ENCODE data around the gene TFIP11. TPM values are rescaled to one million over a fixed set of nuclear protein-coding genes. Genes with fewer than 3 reads are reported as not detected.

Gene TFIP11
- total and polyA plus RNA-seq, 2 of the 13 experiments (the other 11 are each of a cell fraction or from before 2014, with no cell fraction given): 15.4 to 22.8 TPM

- TF ChIP-seq ZNF781 (CRISPR knock-in tag; IDR thresholded peaks at IDR 0.05; ENCODE audit: borderline replicate concordance, not compliant biosample characterization) (peak; percentile 48), ZBTB38 (CRISPR knock-in tag; IDR thresholded peaks at IDR 0.05) (0 out of 2 replicates have a peak, but pooled peaks have one; percentile 49), FOXP4 (CRISPR knock-in tag; IDR thresholded peaks at IDR 0.05) (peak; percentile 37), ZMYM4 (CRISPR knock-in tag; IDR thresholded peaks at IDR 0.05) (peak; percentile 88), KMT2A (CRISPR knock-in tag; IDR thresholded peaks at IDR 0.05) (peak; percentile 98), GPN1 (CRISPR knock-in tag; IDR thresholded peaks at IDR 0.05; ENCODE audit: borderline replicate concordance) (no peak), NFIB (CRISPR knock-in tag; IDR thresholded peaks at IDR 0.05; ENCODE audit: borderline replicate concordance) (no peak), ZBTB3 (CRISPR knock-in tag; IDR thresholded peaks at IDR 0.05; ENCODE audit: borderline replicate concordance, low read depth) (peak; percentile 81; the same call in 1 of the 2 replicates), MBD4 (IDR thresholded peaks at IDR 0.05; ENCODE audit: borderline replicate concordance, low read length) (no peak), SALL2 (CRISPR knock-in tag; IDR thresholded peaks at IDR 0.05) (peak; percentile 80; the same call in 1 of the 2 replicates), SOX6 (IDR thresholded peaks at IDR 0.05) (no peak), SOX6 (CRISPR knock-in tag; IDR thresholded peaks at IDR 0.05) (peak; percentile 41), ZFX (CRISPR knock-in tag; IDR thresholded peaks at IDR 0.05; ENCODE audit: low read depth) (peak; percentile 94), REPIN1 (CRISPR knock-in tag; IDR thresholded peaks at IDR 0.05; ENCODE audit: borderline replicate concordance, low read depth) (peak; percentile 85; the same call in 1 of the 2 replicates), HINFP (CRISPR knock-in tag; IDR thresholded peaks at IDR 0.05; ENCODE audit: low read depth) (no peak), KLF12 (CRISPR knock-in tag; IDR thresholded peaks at IDR 0.05; ENCODE audit: borderline replicate concordance) (peak; percentile 53; the same call in 1 of the 2 replicates), DRAP1 (CRISPR knock-in tag; IDR thresholded peaks at IDR 0.05) (peak; percentile 33; the same call in 1 of the 2 replicates), ZNF207 (IDR thresholded peaks at IDR 0.05; ENCODE audit: borderline replicate concordance) (no peak), FOXK1 (CRISPR knock-in tag; IDR thresholded peaks at IDR 0.05; ENCODE audit: borderline replicate concordance, low read depth) (peak; percentile 96), ZNF768 (CRISPR knock-in tag; IDR thresholded peaks at IDR 0.05) (peak; percentile 49; the same call in 1 of the 2 replicates), FUBP1 (CRISPR knock-in tag; IDR thresholded peaks at IDR 0.05; ENCODE audit: borderline replicate concordance) (0 out of 2 replicates have a peak, but pooled peaks have one; percentile 47), SMAD3 (CRISPR knock-in tag; IDR thresholded peaks at IDR 0.05) (0 out of 2 replicates have a peak, but pooled peaks have one; percentile 28), BRCA1 (CRISPR knock-in tag; IDR thresholded peaks at IDR 0.05) (no peak), PHF8 (CRISPR knock-in tag; IDR thresholded peaks at IDR 0.05) (peak; percentile 88), ISL2 (CRISPR knock-in tag; IDR thresholded peaks at IDR 0.05) (peak; percentile 47; the same call in 1 of the 2 replicates)
Measured at GRCh38 chr22:26512149-26512793, at the start of gene TFIP11 (continued).

All from HepG2 (cell line).